LNCAP (cell line): Measurements from ENCODE around the gene TGDS.

Source experiments
- TF ChIP-seq, protein P1 (sequence below): fragments of 450-650 bp; IDR thresholded peaks from 2 replicates; pipeline ENCODE4 v1.5.1; 2017; ENCODE audit warnings: mild to moderate bottlenecking

TGDS gene

DNA sequence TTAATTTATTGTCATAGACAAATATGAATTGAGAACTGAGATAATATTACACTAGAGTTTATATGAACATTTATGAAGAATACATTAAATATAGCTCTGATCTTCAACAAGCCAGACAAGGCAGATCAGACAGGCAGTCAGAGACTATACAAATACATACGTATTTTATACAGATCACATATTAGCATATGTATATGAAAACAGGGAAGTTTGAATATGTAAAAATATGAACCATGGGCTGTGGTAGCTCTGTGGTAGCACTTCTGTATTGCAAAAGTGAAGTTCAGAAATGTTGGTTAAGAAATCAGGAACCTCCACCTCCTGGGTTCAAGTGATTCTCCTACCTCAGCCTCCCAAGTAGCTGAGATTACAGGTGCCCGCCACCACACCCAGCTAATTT is 26.4 kb upstream of the TGDS start:
- TF ChIP-seq, protein P1, sequence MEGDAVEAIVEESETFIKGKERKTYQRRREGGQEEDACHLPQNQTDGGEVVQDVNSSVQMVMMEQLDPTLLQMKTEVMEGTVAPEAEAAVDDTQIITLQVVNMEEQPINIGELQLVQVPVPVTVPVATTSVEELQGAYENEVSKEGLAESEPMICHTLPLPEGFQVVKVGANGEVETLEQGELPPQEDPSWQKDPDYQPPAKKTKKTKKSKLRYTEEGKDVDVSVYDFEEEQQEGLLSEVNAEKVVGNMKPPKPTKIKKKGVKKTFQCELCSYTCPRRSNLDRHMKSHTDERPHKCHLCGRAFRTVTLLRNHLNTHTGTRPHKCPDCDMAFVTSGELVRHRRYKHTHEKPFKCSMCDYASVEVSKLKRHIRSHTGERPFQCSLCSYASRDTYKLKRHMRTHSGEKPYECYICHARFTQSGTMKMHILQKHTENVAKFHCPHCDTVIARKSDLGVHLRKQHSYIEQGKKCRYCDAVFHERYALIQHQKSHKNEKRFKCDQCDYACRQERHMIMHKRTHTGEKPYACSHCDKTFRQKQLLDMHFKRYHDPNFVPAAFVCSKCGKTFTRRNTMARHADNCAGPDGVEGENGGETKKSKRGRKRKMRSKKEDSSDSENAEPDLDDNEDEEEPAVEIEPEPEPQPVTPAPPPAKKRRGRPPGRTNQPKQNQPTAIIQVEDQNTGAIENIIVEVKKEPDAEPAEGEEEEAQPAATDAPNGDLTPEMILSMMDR: no peak

DNA sequence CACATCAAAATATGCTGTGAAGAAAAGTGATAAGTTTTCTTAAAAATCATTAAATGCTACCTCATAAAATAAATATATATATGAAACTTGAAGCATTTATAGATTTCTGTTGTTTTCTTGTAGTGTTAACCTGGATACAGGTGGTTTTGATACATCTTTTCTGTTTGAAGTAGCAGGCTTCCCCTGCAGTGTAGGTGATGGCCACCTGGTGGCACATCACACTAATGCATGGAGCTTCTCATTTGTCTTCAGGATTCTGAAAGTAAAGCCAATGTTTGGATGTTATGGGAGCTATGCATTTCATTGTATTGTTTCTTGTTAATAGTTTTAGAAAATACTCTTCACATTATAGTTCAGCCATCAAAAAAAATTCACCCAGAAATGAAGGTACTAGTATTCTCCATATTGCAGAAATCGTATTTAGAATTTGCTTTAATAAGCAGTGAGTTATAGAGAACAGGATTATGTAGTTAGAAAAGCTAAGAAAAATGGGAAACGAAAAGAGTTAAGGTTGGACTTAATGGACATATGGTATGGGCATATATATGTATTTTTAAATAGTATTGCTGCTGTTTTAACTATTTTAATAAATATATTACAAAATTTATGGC is 24.4 kb upstream of the TGDS start:
- TF ChIP-seq, protein P1: peak; percentile 76

DNA sequence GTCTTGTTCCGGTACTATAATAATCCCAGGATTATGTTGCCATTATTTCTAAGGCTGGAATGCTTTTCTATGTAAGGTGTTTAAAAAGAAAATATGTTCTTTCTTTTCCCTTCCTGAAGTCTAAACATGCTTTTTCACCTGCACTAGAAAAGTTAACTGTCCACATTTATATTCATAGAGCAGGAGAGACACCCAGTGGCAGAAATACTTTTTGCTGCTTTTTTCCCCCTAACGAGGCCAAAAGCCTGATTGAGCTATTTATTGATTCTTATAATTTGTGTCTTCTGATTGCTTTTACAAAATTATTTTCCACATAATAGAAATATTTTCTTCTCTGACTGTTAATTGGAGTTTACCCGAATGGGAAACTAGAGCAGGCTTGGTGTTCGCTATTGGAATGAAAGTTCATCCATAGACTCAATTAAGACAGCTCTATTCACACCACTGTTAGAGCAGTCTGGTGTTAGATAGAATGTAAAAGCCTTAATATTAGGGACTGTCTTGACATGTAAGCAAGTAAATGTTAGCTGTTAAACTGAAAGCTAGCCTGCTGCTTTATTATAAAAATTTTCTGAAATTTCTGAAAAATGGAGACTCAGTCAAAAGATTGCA is 21.5 kb upstream of the TGDS start:
- TF ChIP-seq, protein P1: peak; percentile 58

DNA sequence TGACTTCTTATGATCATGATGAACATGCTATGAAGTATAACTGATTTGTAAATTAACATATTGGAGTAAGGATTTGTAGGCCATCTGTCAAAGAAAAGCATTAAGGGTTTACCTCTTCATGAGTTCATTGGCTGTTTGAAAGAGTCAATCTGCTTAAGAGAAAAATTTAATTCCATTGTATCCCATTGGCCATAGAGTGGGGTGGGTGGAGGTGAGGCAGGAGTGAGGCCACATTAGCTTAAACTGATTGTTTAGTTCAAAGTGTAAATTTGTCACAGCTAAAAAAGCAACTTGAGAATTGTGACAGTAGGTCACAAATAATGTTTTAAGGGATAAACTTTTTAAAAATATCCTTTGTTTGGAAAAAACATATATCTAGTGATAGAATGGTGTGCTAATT is 17.1 kb upstream of the TGDS start:
- TF ChIP-seq, protein P1: no peak

DNA sequence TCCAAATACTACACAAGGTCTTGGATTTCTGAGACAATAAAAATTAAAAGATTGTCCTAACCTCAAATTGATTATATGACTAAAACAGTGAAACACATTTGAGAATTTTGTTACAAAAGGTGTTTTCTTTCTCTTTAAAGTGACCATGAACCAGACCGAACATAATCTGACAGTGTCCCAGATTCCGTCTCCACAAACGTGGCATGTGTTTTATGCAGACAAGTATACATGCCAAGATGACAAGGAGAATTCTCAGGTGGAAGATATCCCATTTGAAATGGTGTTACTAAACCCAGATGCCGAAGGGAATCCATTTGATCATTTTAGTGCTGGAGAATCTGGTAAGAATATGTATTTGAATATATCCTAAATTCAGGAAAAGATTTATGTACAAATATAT is 16.1 kb upstream of the TGDS start:
- TF ChIP-seq, protein P1: no peak

DNA sequence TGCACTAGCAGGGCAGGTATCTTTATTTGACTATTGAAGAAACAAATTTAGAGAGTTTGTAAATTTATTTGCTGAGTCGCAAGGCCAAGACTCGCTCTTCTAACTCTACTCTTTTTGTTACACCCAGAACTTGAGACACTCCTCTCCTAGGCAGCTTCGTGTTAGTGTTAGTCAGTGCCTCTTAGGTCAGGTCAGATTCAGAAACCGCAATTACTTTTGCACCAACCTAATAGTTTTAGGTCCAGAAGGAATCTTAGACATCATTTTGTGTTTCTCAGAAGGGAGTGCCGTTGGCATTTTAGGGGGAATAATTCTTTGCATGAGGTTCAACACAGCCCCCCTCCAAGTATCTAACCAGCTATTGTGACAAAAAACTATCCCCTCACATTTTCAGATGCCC is 14.5 kb upstream of the TGDS start:
- TF ChIP-seq, protein P1: no peak

DNA sequence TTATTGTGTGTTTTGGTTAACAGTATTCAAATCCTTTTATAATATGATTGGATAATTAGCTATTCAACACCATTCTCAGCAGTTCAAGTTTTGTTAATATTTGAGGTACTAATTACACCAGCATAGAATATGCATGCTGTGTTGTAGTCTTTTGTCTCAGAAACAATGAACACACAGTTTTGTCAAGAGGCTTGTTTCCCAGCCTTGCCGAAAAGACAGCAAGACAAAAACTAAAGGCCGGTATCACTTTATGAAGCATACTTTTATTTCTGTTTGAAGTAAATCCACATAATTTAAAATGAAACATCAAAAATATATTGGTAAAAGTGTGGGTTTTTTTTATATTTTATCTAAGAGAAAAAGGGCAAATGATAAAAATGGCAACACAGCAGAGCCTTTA is 13.2 kb upstream of the TGDS start:
- TF ChIP-seq, protein P1: no peak
